Umbilical cord (tissue), 2 donors: ENCODE measurements around the gene HBD. TPM values are rescaled to one million over a fixed set of nuclear protein-coding genes. Genes with fewer than 3 reads are reported as not detected.

Experiments used
- DNase-seq: peaks from one replicate; pipeline ENCODE4 v3.0.0-alpha.2; 2015; ENCODE audit warnings: low spot score
- total RNA-seq: library from RNA; depleted of rRNA; stranded (reverse); fragments of >200 nt; gene quantifications from one replicate; pipeline ENCODE4 v1.2.3, GENCODE V29; 2014; ENCODE audit warnings: low replicate concordance; ENCODE audit not compliant: insufficient read depth

HBD gene
- total RNA-seq, 1 donor from 2014 or later, result not detected

GRCh38 chr11:5188201-5188600, 46.1 kb downstream of the HBD start:
- no peak for DNase-seq

Other genes with a start within 250 kb of the HBD start
- 5.5 TPM for gene OR51L1, start 239.6 kb downstream of the HBD start, total RNA-seq
- gene OR52J3, start 188.0 kb downstream of the HBD start, total RNA-seq, result 1.2 TPM
- gene OR52E2, start 174.9 kb downstream of the HBD start, total RNA-seq, result 0.96 TPM
- gene OR52E1, start 164.9 kb downstream of the HBD start, total RNA-seq, result not detected
- 3.4 TPM for gene OR52A5, start 96.1 kb downstream of the HBD start, total RNA-seq
- gene OR52A1, start 79.7 kb downstream of the HBD start, total RNA-seq, result 2.6 TPM
- gene OR51V1, start 33.8 kb downstream of the HBD start, total RNA-seq, result 15.9 TPM
- 3,180 TPM for gene HBB, start 7.4 kb downstream of the HBD start, total RNA-seq
- gene HBG1, start 15.4 kb upstream of the HBD start, total RNA-seq, result 278 TPM
- 9,844 TPM for gene HBG2, start 20.3 kb upstream of the HBD start, total RNA-seq
- gene HBE1, start 35.5 kb upstream of the HBD start, total RNA-seq, result 40.9 TPM
- gene OR51B4, start 67.5 kb upstream of the HBD start, total RNA-seq, result 3.1 TPM
- 2.9 TPM for gene OR51B2, start 89.8 kb upstream of the HBD start, total RNA-seq
- gene OR51B5, start 109.0 kb upstream of the HBD start, total RNA-seq, result 17.1 TPM
- 3.6 TPM for gene OR51B6, start 117.0 kb upstream of the HBD start, total RNA-seq
- 3.9 TPM for gene OR51M1, start 149.3 kb upstream of the HBD start, total RNA-seq
- not detected for gene OR51Q1, start 187.6 kb upstream of the HBD start, total RNA-seq
- gene OR51I1, start 207.0 kb upstream of the HBD start, total RNA-seq, result 6.3 TPM
- gene OR51I2, start 214.8 kb upstream of the HBD start, total RNA-seq, result 3.1 TPM